ENCODE results near the gene LRRC23.

- TF ChIP-seq CTCF (conservative IDR thresholded peaks at IDR 0.05 in 1 of 2, IDR thresholded peaks at IDR 0.05 in 1 of 2; ENCODE audit: extremely low read depth in 1 of 2, insufficient read depth in 1 of 2, low read depth in 1 of 2, low read length in 2 of 2): no peak
- no peak for TF ChIP-seq EZH2 (IDR thresholded peaks at IDR 0.05; ENCODE audit: borderline replicate concordance, low read length)
These were observed 2.2 kb upstream of the LRRC23 start for GRCh38 chr12:6902448-6902847.
